ENCODE measurements around the gene KRTAP19-6. TPM values are rescaled to one million over a fixed set of nuclear protein-coding genes. Genes with fewer than 3 reads are reported as not detected.

KRTAP19-6 gene
- total RNA-seq, 1 experiment from 2014 or later: not detected

Other genes with a start within 250 kb of the KRTAP19-6 start
- not detected in 2 replicates for gene KRTAP26-1, start 221.5 kb downstream of the KRTAP19-6 start, total RNA-seq (2014; rRNA removed; shearing (Covaris generic))
- gene KRTAP27-1, start 204.2 kb downstream of the KRTAP19-6 start, total RNA-seq (2014; rRNA removed; shearing (Covaris generic)): not detected in 2 replicates
- gene KRTAP23-1, start 193.3 kb downstream of the KRTAP19-6 start, total RNA-seq (2014; rRNA removed; shearing (Covaris generic)): not detected in 2 replicates
- not detected in 2 replicates for gene KRTAP13-2, start 169.6 kb downstream of the KRTAP19-6 start, total RNA-seq (2014; rRNA removed; shearing (Covaris generic))
- gene KRTAP13-1, start 145.8 kb downstream of the KRTAP19-6 start, total RNA-seq (2014; rRNA removed; shearing (Covaris generic)): not detected in 2 replicates
- gene KRTAP13-3, start 115.9 kb downstream of the KRTAP19-6 start, total RNA-seq (2014; rRNA removed; shearing (Covaris generic)): not detected in 2 replicates
- gene KRTAP13-4, start 111.6 kb downstream of the KRTAP19-6 start, total RNA-seq (2014; rRNA removed; shearing (Covaris generic)): not detected in 2 replicates
- gene KRTAP15-1, start 101.6 kb downstream of the KRTAP19-6 start, total RNA-seq (2014; rRNA removed; shearing (Covaris generic)): not detected in 2 replicates
- not detected in 2 replicates for gene KRTAP19-1, start 61.5 kb downstream of the KRTAP19-6 start, total RNA-seq (2014; rRNA removed; shearing (Covaris generic))
- not detected in 2 replicates for gene KRTAP19-2, start 54.4 kb downstream of the KRTAP19-6 start, total RNA-seq (2014; rRNA removed; shearing (Covaris generic))
- not detected in 2 replicates for gene KRTAP19-3, start 49.9 kb downstream of the KRTAP19-6 start, total RNA-seq (2014; rRNA removed; shearing (Covaris generic))
- not detected in 2 replicates for gene KRTAP19-4, start 44.7 kb downstream of the KRTAP19-6 start, total RNA-seq (2014; rRNA removed; shearing (Covaris generic))
- not detected in 2 replicates for gene KRTAP19-5, start 39.7 kb downstream of the KRTAP19-6 start, total RNA-seq (2014; rRNA removed; shearing (Covaris generic))
- gene KRTAP19-7, start 19.4 kb upstream of the KRTAP19-6 start, total RNA-seq (2014; rRNA removed; shearing (Covaris generic)): not detected in 2 replicates
- not detected in 2 replicates for gene KRTAP22-2, start 48.5 kb upstream of the KRTAP19-6 start, total RNA-seq (2014; rRNA removed; shearing (Covaris generic))
- not detected in 2 replicates for gene KRTAP6-3, start 50.6 kb upstream of the KRTAP19-6 start, total RNA-seq (2014; rRNA removed; shearing (Covaris generic))
- not detected in 2 replicates for gene KRTAP6-2, start 57.0 kb upstream of the KRTAP19-6 start, total RNA-seq (2014; rRNA removed; shearing (Covaris generic))
- not detected in 2 replicates for gene KRTAP22-1, start 59.2 kb upstream of the KRTAP19-6 start, total RNA-seq (2014; rRNA removed; shearing (Covaris generic))
- gene KRTAP6-1, start 72.1 kb upstream of the KRTAP19-6 start, total RNA-seq (2014; rRNA removed; shearing (Covaris generic)): not detected in 2 replicates
- not detected in 2 replicates for gene KRTAP20-1, start 74.6 kb upstream of the KRTAP19-6 start, total RNA-seq (2014; rRNA removed; shearing (Covaris generic))
- not detected in 2 replicates for gene KRTAP20-4, start 78.8 kb upstream of the KRTAP19-6 start, total RNA-seq (2014; rRNA removed; shearing (Covaris generic))
- not detected in 2 replicates for gene KRTAP20-2, start 93.3 kb upstream of the KRTAP19-6 start, total RNA-seq (2014; rRNA removed; shearing (Covaris generic))
- not detected in 2 replicates for gene KRTAP20-3, start 101.0 kb upstream of the KRTAP19-6 start, total RNA-seq (2014; rRNA removed; shearing (Covaris generic))
- not detected in 2 replicates for gene KRTAP21-3, start 176.9 kb upstream of the KRTAP19-6 start, total RNA-seq (2014; rRNA removed; shearing (Covaris generic))
- not detected in 2 replicates for gene KRTAP21-2, start 205.4 kb upstream of the KRTAP19-6 start, total RNA-seq (2014; rRNA removed; shearing (Covaris generic))
- gene KRTAP21-1, start 213.6 kb upstream of the KRTAP19-6 start, total RNA-seq (2014; rRNA removed; shearing (Covaris generic)): not detected in 2 replicates